ENCODE measurements around the gene S100A12. TPM values are rescaled to one million over a fixed set of nuclear protein-coding genes. Genes with fewer than 3 reads are reported as not detected.

The S100A12 gene
- total RNA-seq, 1 experiment from 2014 or later, result not detected

DNA sequence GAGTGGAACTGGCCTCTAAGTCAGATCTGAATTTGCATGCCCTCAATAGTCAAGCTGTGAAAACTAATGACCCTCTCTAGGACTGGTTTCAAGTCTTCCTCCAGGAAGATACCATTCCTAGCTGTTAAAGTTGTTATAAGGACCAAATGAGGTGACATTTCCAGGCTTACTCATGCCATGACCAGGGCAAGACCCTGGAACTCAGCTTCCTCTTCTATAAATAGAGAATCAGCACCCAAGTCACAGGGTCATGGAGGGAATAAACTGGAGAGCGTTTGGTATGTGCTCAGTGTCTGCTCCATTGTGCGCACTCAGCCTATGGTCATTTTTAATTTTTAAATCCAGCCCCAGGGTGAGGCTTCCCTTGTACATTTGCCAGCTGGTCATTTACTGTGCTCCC lies 15.2 kb downstream of the S100A12 start:
- H3K9ac ChIP-seq (ENCODE audit: extremely low read depth, insufficient read length, low read length), result no peak overlapping the region
- H3K4me2 ChIP-seq (ENCODE audit: insufficient read depth, insufficient read length, low read length), result no peak overlapping the region
- H3K56ac ChIP-seq (ENCODE audit: insufficient read length, low read depth, low read length), result no peak overlapping the region
- H3K79me2 ChIP-seq (ENCODE audit: insufficient read depth, low read length), result no peaks in the 10 kb centered on the region
- Mint-ChIP-seq H3K36me3 (ENCODE audit: insufficient read depth in 1 of 3, low read depth in 3 of 3) (no peaks in the 10 kb centered on the region), H3K27me3 (ENCODE audit: low read depth) (peaks cover 2% of the 10 kb centered on the region), H3K27ac (no peak overlapping the region), H3K4me1 (no peaks in the 10 kb centered on the region), H3K9me3 (peaks cover 0 to 10% of the 10 kb centered on the region in 2 experiments; a peak in 2 of 5 replicates), H3K4me3 (no peak overlapping the region)
- no peak overlapping the region for H3K23ac ChIP-seq (ENCODE audit: insufficient read length, low read depth, low read length)
- H2BK15ac ChIP-seq (ENCODE audit: low read depth, low read length), result no peak overlapping the region
- H3T11ph ChIP-seq (ENCODE audit: low read length), result no peak overlapping the region
- no peaks in the 10 kb centered on the region for H3K9me3 ChIP-seq (ENCODE audit: control insufficient read depth, low read depth, low read length)
- no CpG with 5 or more reads among the region's 2 CpGs for WGBS (ENCODE audit: extremely low coverage, insufficient read length, low lambda C conversion rate)
- H2AK5ac ChIP-seq (ENCODE audit: insufficient read length, low read length), result no peak overlapping the region
- H4K5ac ChIP-seq (ENCODE audit: insufficient read length, low read depth, low read length), result no peak overlapping the region
- DNase-seq, result no peak
- H4K91ac ChIP-seq (ENCODE audit: insufficient read length, low read depth, low read length), result no peak overlapping the region
- H3K18ac ChIP-seq (ENCODE audit: insufficient read length, low read depth, low read length), result no peak overlapping the region
- no peak overlapping the region for H3K4ac ChIP-seq (ENCODE audit: low read depth, low read length)
- H2AFZ ChIP-seq (ENCODE audit: low read length), result no peak overlapping the region
- no peak overlapping the region for H3K27ac ChIP-seq (ENCODE audit: insufficient read length, low read depth, low read length)
- H3K79me1 ChIP-seq (ENCODE audit: insufficient read depth, low read depth, low read length, poor library complexity, severe bottlenecking), result no peaks in the 10 kb centered on the region
- TF ChIP-seq, protein P1, sequence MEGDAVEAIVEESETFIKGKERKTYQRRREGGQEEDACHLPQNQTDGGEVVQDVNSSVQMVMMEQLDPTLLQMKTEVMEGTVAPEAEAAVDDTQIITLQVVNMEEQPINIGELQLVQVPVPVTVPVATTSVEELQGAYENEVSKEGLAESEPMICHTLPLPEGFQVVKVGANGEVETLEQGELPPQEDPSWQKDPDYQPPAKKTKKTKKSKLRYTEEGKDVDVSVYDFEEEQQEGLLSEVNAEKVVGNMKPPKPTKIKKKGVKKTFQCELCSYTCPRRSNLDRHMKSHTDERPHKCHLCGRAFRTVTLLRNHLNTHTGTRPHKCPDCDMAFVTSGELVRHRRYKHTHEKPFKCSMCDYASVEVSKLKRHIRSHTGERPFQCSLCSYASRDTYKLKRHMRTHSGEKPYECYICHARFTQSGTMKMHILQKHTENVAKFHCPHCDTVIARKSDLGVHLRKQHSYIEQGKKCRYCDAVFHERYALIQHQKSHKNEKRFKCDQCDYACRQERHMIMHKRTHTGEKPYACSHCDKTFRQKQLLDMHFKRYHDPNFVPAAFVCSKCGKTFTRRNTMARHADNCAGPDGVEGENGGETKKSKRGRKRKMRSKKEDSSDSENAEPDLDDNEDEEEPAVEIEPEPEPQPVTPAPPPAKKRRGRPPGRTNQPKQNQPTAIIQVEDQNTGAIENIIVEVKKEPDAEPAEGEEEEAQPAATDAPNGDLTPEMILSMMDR (conservative IDR thresholded peaks at IDR 0.05), result no peak
- H2BK5ac ChIP-seq (ENCODE audit: insufficient read length, low read length), result no peak overlapping the region
- no peaks in the 10 kb centered on the region for H4K20me1 ChIP-seq (ENCODE audit: control insufficient read depth, insufficient read depth, insufficient read length)
- H3K27me3 ChIP-seq (ENCODE audit: insufficient read depth, low read length), result no peaks in the 10 kb centered on the region
- no peak overlapping the region for H2BK20ac ChIP-seq (ENCODE audit: low read depth, low read length, poor library complexity, severe bottlenecking)
- H4K8ac ChIP-seq (replicated peaks; ENCODE audit: insufficient read length, low read depth, low read length), result no peak overlapping the region
- no peak overlapping the region for H2BK12ac ChIP-seq (ENCODE audit: insufficient read length, low read depth, low read length)
- H2BK120ac ChIP-seq (ENCODE audit: low read depth, low read length, poor library complexity, severe bottlenecking), result no peak overlapping the region
- H3K23me2 ChIP-seq (ENCODE audit: insufficient read length, low read depth, low read length, poor library complexity, severe bottlenecking), result no peaks in the 10 kb centered on the region
- no peaks in the 10 kb centered on the region for H3K4me1 ChIP-seq (ENCODE audit: insufficient read depth, low read length)
- no peak overlapping the region for H3K14ac ChIP-seq (ENCODE audit: insufficient read depth, low read length)

Data from H9 (cell line).